GM12891 (cell line): ENCODE data around the gene DTX3.
"Not testable (repeated sequence)": the region's sequence is repeated elsewhere in the genome, so short reads cannot be mapped to it uniquely, and the experiment has no call there.

Experiments
- DNase-seq: peaks from one replicate; pipeline ENCODE4 v3.0.0; 2011; ENCODE audit warnings: low spot score; ENCODE audit not compliant: insufficient read length
- FAIRE-seq: peaks from 2 replicates; lab custom pipeline; 2011; peaks lifted over from hg19 to GRCh38; lab: Jason Lieb, UNC
- PAX5 ChIP-seq: IDR thresholded peaks from 2 replicates; pipeline ENCODE4 v1.6.1; 2011; ENCODE audit warnings: low read length, moderate library complexity, mild to moderate bottlenecking; ENCODE audit not compliant: insufficient read depth, severe bottlenecking
- POLR2A ChIP-seq: IDR thresholded peaks from 2 replicates; pipeline ENCODE4 v1.6.1; 2011; ENCODE audit warnings: low read depth, low read length, control low read depth
- POLR2AphosphoS5 ChIP-seq: IDR thresholded peaks from 2 replicates; pipeline ENCODE4 v1.6.1; 2011; ENCODE audit warnings: low read depth, low read length, control low read depth
- POU2F2 ChIP-seq: IDR thresholded peaks from 2 replicates; pipeline ENCODE4 v1.6.1; 2011; ENCODE audit warnings: low read depth, mild to moderate bottlenecking, control low read depth, low read length, moderate library complexity
- SPI1 ChIP-seq: IDR thresholded peaks from 2 replicates; pipeline ENCODE4 v1.6.1; 2011; ENCODE audit warnings: low read depth, low read length, control low read depth
- TAF1 ChIP-seq: IDR thresholded peaks from 2 replicates; pipeline ENCODE4 v1.6.1; 2011; ENCODE audit warnings: low read depth, low read length, control low read depth

DTX3 gene

DNA sequence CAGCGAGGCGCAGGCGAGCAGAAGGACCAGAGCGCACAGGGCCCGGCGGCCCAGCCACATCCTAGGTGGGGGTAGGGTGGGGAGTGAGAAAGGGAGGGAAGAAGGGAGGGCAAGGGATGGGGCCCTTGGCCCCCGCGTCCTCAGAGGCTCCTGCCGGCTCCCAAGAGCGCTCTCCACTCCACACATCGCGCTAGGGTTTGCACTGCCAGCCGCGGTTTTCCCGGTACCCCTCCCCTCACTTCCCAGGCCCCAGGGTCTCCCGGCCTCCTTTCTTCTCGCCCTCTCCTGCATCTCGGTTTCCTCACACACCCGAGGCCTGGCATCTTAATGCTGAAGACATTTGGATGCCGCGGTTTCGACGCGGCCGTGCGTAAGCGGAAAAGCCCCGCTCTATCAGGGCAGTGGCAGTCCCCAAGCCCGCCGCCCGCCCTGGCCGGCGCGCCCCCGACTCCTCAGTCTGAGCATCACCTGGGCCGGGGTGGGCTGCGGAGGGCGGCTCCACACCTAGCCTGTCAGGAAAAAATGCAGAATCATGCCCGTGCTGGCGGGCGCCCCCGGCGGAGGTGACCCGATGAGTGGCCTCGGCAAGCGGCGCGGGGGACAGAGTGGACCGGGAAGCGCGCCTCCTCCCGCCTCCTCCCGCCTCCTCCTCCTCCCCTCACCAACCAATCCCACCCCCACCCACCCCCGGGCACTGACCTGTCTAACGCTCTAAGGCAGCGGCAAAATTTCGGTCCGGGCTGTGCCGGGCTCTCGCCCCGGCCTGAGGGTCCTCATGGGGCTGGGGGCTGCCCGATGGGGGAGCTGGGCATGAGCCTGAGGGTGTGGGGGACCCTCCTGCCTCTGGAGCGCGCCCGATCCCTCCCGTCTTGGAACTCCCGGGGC, 27.7 kb downstream of the DTX3 start:
- no peak for FAIRE-seq
- DNase-seq: peak; percentile 28
- no peak for TF ChIP-seq PAX5

DNA sequence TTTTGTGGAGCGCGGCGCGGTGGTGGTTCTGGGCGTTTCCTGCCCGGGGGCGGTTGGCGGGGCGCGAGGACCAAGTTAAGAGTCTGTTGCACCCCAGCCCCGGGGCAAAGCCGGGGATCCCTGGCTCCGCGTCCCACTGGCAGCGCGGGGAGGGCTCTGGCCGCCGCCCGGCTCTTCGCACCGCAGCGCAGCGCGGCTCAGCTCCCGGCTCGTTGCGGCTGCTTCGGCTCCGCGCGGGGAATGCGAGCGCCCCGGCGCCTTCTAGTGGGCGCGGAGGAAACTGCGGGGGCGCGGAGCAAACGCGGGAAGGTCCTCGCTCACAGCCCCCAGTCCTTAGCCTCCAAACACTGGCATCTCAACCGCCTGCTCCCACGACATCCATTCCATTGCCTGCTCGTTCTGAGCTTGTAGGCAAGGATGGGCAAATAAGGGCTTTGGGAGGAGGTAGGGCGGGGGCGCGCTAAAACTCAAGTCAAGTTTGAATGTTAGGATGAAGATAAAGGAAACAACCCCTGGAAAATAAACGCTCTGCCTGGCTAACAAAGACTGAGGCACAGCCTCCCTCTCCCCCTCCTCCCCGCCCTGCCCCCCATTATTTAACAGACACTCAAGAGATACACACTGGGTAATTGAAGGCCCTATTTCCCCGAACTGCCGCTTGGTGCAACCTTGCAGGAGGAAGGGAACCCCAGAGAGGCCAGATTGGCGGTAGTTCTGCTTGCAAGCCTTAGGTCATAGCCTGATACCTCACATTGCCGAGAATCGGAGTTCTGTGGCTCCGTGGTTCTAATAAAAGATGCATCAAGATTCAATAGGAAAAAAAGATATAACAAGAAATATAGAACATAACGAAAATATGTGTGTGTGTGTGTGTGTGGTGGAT, 28.6 kb downstream of the DTX3 start, which contains the start of gene B4GALNT1:
TSS of gene B4GALNT1 (minus strand) at position 244 of the 883 bp plus-strand sequence. CDS start 1,069 bp downstream, outside the sequence.
- TF ChIP-seq POLR2A (no peak), SPI1 (no peak), TAF1 (no peak), PAX5 (no peak), POLR2AphosphoS5 (no peak), POU2F2 (no peak)
- FAIRE-seq: peak; percentile 95
- DNase-seq: peak; percentile 76

DNA sequence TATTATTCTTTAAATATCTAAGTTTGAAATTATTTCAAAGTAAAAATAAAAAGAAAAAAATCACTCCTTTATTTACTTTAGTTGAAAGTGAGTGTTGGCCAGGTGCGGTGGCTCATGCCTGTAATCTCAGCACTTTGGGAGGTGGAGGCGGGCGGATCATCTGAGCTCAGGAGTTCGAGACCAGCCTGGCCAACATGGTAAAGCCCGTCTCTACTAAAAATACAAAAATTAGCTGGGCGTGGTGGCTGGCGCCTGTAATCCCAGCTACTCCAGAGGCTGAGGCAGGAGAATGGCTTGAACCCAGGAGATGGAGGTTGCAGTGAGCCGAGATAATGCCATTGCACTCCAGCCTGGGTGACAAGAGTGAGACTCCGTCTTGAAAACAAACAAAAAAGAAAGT, 32.1 kb downstream of the DTX3 start:
- DNase-seq, FAIRE-seq: not testable (repeated sequence)

DNA sequence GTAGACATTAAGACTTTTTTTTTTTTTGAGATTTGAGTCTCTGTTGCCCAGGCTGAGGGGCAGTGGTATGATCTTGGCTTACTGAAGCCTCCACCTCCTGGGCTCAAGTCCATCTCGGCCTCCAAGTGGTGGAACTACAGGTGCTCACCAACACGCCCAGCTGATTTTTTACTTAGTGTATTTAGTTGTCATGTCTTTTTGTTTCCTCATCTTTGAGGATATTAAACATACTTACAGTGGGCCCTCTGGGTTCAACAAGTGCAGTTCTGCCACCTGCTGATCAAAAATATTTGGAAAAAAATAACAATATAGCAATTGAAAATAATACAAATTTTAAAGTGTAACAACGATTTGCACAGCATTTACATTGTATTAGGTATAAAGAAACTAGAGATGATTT, 32.7 kb downstream of the DTX3 start:
- DNase-seq (no peak), FAIRE-seq (no peak)
- TF ChIP-seq POLR2A (no peak), SPI1 (no peak), TAF1 (no peak), POU2F2 (no peak), PAX5 (no peak), POLR2AphosphoS5 (no peak)

DNA sequence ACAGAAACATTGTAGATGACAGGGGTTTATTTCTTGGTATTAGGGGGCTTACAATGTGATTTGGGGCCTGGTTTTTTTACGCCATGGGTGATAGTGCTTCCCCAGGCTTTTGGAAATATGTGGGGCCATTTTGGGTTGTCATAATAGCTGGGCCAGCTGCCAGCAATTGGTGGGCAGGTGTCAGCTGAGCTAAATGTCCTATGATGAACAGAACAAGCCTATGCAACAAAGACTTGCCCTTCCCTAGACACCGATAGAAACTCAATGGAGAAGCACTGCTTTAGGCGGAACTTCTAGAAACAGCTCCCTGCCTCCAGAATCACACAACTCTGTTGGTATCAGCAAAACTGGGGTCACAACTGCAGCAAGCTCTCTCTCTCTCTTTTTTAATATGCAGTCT, 33.5 kb downstream of the DTX3 start:
- no peak for TF ChIP-seq POLR2A
- no peak for TF ChIP-seq POU2F2
- no peak for TF ChIP-seq POLR2AphosphoS5
- TF ChIP-seq PAX5: no peak
- no peak for TF ChIP-seq SPI1
- TF ChIP-seq TAF1: no peak
- FAIRE-seq (no peak), DNase-seq (no peak)

DNA sequence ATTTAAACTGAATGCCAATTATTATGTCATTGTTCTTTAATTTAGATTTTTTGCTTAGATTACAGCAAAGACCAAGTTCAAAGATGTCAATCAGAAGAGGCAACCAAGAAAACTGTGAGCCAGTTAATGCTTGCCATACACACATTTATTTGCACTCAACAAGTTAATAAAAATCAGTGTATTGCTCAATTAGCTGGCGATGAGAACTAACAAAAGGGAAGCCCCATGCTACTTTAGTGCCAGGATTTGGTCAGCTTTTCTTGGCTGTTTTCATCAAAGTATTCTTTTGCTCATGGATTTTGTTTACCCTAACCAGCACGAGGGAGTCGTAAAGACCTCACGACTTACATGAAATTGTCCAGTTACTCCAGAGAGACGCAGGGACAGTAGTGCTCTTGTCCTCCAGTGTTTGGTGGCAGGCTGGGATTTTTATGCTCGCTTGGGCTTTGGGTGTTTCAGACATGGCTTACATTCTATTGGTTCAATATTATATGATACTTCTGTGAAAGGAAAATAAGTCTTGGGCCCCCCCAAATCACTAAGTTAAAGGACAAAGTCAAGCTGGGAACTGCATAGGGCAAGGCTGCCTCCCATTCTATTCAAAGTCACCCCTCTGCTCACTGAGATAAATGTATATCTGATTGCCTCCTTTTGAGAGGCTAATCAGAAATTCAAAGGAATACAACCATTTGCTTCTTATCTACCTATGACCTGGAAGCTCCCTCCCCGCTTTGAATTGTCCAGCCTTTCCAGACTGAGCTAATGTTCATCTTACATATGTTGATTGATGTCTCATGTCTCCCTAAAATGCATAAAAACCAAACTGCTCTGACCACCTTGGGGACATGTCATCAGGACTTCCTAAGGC, 35.8 kb downstream of the DTX3 start:
- no peak for TF ChIP-seq POU2F2
- TF ChIP-seq POLR2AphosphoS5: no peak
- TF ChIP-seq TAF1: no peak
- TF ChIP-seq PAX5: no peak
- TF ChIP-seq SPI1: no peak
- TF ChIP-seq POLR2A: no peak
- no peak for FAIRE-seq
- no peak for DNase-seq

DNA sequence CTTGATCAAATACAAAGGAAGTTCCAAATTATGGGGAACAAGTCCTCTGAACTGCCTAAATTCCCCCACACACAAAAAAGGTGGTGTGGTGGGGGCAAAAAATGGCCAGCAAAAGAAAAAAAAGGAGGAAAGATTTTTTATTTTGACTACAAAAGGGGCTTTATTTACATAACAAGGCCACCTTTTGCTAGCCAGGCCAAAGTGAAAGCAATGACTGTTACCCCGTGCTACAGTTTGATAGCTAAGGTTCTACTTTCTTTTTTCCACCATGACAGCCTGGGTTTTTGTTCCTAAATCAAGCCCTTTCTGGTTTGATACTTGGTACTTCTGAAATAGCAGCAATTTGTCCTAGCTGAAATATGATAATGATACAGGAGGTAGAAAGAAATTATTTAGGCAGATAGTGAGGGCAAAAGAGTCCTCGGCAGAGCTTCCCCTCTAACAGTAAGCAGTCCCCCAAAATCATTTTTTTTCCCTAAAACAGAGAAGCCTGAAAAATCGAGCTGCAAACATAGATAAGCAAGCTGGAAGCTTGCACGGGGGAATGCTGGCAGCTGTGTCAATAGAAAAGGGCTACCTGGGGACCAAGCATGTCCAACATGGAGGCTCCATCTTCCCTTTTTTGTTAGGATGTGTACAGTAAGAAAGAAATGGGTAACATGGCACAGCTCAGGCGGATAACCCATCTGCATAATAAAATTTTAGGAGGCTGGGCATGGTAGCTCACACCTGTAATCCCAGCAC, 37.2 kb downstream of the DTX3 start:
- FAIRE-seq: no peak
- no peak for DNase-seq
- no peak for TF ChIP-seq POLR2AphosphoS5
- TF ChIP-seq POU2F2: no peak
- no peak for TF ChIP-seq TAF1
- no peak for TF ChIP-seq POLR2A
- no peak for TF ChIP-seq SPI1
- TF ChIP-seq PAX5: no peak

DNA sequence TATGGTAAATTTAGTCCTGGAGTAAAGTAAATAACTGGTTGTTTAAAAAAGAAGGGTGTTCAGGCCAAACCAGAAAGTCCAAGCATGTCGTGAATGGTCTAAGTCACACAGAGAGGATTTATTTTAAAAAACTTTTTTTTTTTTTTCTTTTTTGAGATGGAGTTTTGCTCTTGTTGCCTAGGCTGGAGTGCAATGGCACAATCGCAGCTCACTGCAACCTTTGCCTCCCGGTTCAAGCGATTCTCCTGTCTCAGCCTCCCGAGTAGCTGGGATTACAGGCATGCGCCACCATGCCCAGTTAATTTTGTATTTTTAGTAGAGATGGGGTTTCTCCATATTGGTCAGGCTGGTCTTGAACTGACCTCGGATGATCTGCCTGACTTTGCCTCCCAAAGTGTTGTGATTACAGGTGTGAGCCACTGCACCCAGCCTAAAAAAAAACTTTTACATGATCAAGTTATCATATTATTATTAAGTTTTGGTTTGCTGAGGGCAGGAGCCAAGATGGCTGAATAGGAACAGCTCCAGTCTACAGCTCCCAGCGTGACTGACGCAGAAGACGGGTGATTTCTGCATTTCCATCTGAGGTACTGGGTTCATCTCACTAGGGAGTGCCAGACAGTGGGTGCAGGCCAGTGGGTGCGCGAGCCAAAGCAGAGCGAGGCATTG, 41.5 kb downstream of the DTX3 start:
- not testable (repeated sequence) for FAIRE-seq, DNase-seq

DNA sequence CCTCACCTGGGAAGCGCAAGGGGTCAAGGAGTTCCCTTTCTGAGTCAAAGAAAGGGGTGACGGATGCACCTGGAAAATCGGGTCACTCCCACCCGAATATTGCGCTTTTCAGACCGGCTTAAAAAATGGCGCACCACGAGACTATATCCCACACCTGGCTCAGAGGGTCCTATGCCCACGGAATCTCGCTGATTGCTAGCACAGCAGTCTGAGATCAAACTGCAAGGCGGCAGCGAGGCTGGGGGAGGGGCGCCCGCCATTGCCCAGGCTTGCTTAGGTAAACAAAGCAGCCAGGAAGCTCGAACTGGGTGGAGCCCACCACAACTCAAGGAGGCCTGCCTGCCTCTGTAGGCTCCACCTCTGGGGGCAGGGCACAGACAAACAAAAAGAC, 42.0 kb downstream of the DTX3 start:
- not testable (repeated sequence) for FAIRE-seq, DNase-seq
